Thyroid gland (tissue), 4 donors: Measurements from ENCODE around the gene SLC31A1.

Experiments
- CTCF ChIP-seq, 6 experiments: fragments of 200-600 bp in 3 of 6; fragments of 450-650 bp in 3 of 6; sonication (generic) in 3 of 6; IDR thresholded peaks; one replicate each; pipeline ENCODE4 v1.5.1; 2016 to 2019; ENCODE audit warnings: antibody characterized with exemption in 6 of 6, mild to moderate bottlenecking in 2 of 6, inconsistent platforms in 1 of 6, moderate library complexity in 1 of 6
- POLR2A ChIP-seq, 2 donors: fragments of 450-650 bp; IDR thresholded peaks; one replicate each; pipeline ENCODE4 v1.6.1; 2017; ENCODE audit warnings: antibody characterized with exemption in 2 of 2, mild to moderate bottlenecking in 2 of 2, moderate library complexity in 1 of 2

- TF ChIP-seq CTCF (IDR thresholded peaks at IDR 0.05) (no peak), POLR2A (IDR thresholded peaks at IDR 0.05) (no peak)
These were observed 15.7 kb downstream of the SLC31A1 start for GRCh38 chr9:113237026-113237425.
